IMR-90 (cell line): ENCODE measurements around the gene GSTM3. TPM values are rescaled to one million over a fixed set of nuclear protein-coding genes. Genes with fewer than 3 reads are reported as not detected.

Source experiments
- ATAC-seq: fragments of 200-7000 bp; cut with Tn5 transposase; 2 replicates; pipeline ENCODE4 v1.9.1; 2020; ENCODE audit warnings: low read depth, mild to moderate bottlenecking, moderate library complexity
- BruUV-seq: library from RNA; stranded (reverse); fragments of 400-500 nt; replicated peaks from 2 replicates; lab custom pipeline; 2021; lab: Mats Ljungman, UMichigan
- CTCF ChIA-PET: fragments of 300-600 bp; formaldehyde crosslinking; extraction: SDS; loops from one replicate; lab custom pipeline; 2021; ENCODE audit warnings: antibody characterized with exemption; lab: Yijun Ruan, JAX
- POLR2A ChIA-PET: fragments of 300-600 bp; sonication (Branson Sonifier 250); formaldehyde crosslinking; loops from one replicate; lab custom pipeline; 2022; ENCODE audit warnings: antibody characterized with exemption; ENCODE audit not compliant: unreplicated experiment; lab: Charles Lee
- DNase-seq: peaks from one replicate; pipeline ENCODE4 v3.0.0; 2013
- H2AFZ ChIP-seq: replicated peaks from 2 replicates; pipeline ENCODE3; 2013; ENCODE audit warnings: low read length, mild to moderate bottlenecking; ENCODE audit not compliant: poor library complexity
- H2AK5ac ChIP-seq: 2 replicates; pipeline ENCODE4 v1.6.1; 2013; ENCODE audit warnings: low read depth, low read length, inconsistent platforms
- H2AK9ac ChIP-seq: replicated peaks from 2 replicates; pipeline ENCODE3; 2013; ENCODE audit warnings: mild to moderate bottlenecking, low read depth, low read length, moderate library complexity; ENCODE audit not compliant: poor library complexity
- H2BK120ac ChIP-seq: 2 replicates; pipeline ENCODE4 v1.6.1; 2013; ENCODE audit warnings: low read depth, low read length, inconsistent platforms
- H2BK15ac ChIP-seq: 3 replicates; pipeline ENCODE4 v1.6.1; 2013; ENCODE audit warnings: low read depth, low read length, inconsistent platforms
- H2BK20ac ChIP-seq: 2 replicates; pipeline ENCODE4 v1.6.1; 2013; ENCODE audit warnings: low read depth, mild to moderate bottlenecking, inconsistent platforms, low read length, moderate library complexity
- H2BK5ac ChIP-seq: 2 replicates; pipeline ENCODE4 v1.6.1; 2013; ENCODE audit warnings: mild to moderate bottlenecking, low read depth, low read length, inconsistent platforms; ENCODE audit not compliant: poor library complexity, severe bottlenecking
- H3K14ac ChIP-seq: replicated peaks from 2 replicates; pipeline ENCODE4 v1.6.1; 2013; ENCODE audit warnings: low read depth, low read length, inconsistent platforms
- H3K18ac ChIP-seq: 2 replicates; pipeline ENCODE4 v1.6.1; 2013; ENCODE audit warnings: low read depth, low read length, control low read depth
- H3K23ac ChIP-seq: 2 replicates; pipeline ENCODE4 v1.6.1; 2013; ENCODE audit warnings: low read depth, low read length, inconsistent platforms
- H3K27ac ChIP-seq: 2 replicates; pipeline ENCODE4 v1.5.1; 2013; ENCODE audit warnings: mild to moderate bottlenecking, control low read depth, low read length; ENCODE audit not compliant: insufficient read depth
- H3K27me3 ChIP-seq: 2 replicates; pipeline ENCODE4 v1.6.1; 2013; ENCODE audit warnings: low read length; ENCODE audit not compliant: control insufficient read depth, insufficient read depth
- H3K36me3 ChIP-seq: 2 replicates; pipeline ENCODE4 v1.6.1; 2013; ENCODE audit warnings: low read length, mixed read lengths; ENCODE audit not compliant: control insufficient read depth, insufficient read depth
- H3K4ac ChIP-seq: 2 replicates; pipeline ENCODE4 v1.6.1; 2013; ENCODE audit warnings: low read depth, low read length, inconsistent platforms
- H3K4me1 ChIP-seq: 2 replicates; pipeline ENCODE4 v1.6.1; 2013; ENCODE audit warnings: low read length, mixed read lengths; ENCODE audit not compliant: control insufficient read depth, insufficient read depth
- H3K4me2 ChIP-seq: 2 replicates; pipeline ENCODE4 v1.6.1; 2013; ENCODE audit warnings: low read depth, mild to moderate bottlenecking, control low read depth, low read length, moderate library complexity
- H3K4me3 ChIP-seq: 2 replicates; pipeline ENCODE4 v1.5.1; 2013; ENCODE audit warnings: low read depth, mild to moderate bottlenecking, control low read depth, low read length, moderate library complexity; ENCODE audit not compliant: insufficient read depth
- H3K56ac ChIP-seq: 2 replicates; pipeline ENCODE4 v1.6.1; 2013; ENCODE audit warnings: low read length, inconsistent platforms; ENCODE audit not compliant: insufficient read depth; ENCODE audit errors: extremely low read depth
- H3K79me1 ChIP-seq, 2 experiments: 2 replicates each; pipeline ENCODE4 v1.6.1; 2013; ENCODE audit warnings: low read length in 2 of 2, inconsistent platforms in 1 of 2, low read depth in 1 of 2
- H3K9ac ChIP-seq: 2 replicates; pipeline ENCODE4 v1.6.1; 2013; ENCODE audit warnings: low read depth, low read length, control low read depth
- H3K9me1 ChIP-seq: 2 replicates; pipeline ENCODE4 v1.6.1; 2013; ENCODE audit warnings: low read length, inconsistent platforms; ENCODE audit not compliant: insufficient read depth
- H3K9me3 ChIP-seq: 2 replicates; pipeline ENCODE4 v1.6.1; 2013; ENCODE audit warnings: low read length; ENCODE audit not compliant: control insufficient read depth, insufficient read depth
- H4K20me1 ChIP-seq: 2 replicates; pipeline ENCODE4 v1.6.1; 2013; ENCODE audit warnings: low read length, inconsistent platforms; ENCODE audit not compliant: insufficient read depth
- H4K5ac ChIP-seq: 2 replicates; pipeline ENCODE4 v1.6.1; 2013; ENCODE audit warnings: mild to moderate bottlenecking, low read depth, low read length, control low read depth
- H4K8ac ChIP-seq, 2 experiments: 2 replicates each; pipeline ENCODE4 v1.6.1; 2013; ENCODE audit warnings: low read depth in 2 of 2, low read length in 2 of 2, control low read depth in 1 of 2, inconsistent platforms in 1 of 2
- H4K91ac ChIP-seq: 2 replicates; pipeline ENCODE4 v1.6.1; 2013; ENCODE audit warnings: low read depth, low read length, inconsistent platforms; ENCODE audit not compliant: insufficient read depth
- CEBPB ChIP-seq: IDR thresholded peaks from 2 replicates; pipeline ENCODE4 v1.6.1; 2012; ENCODE audit warnings: low read depth, low read length, improper control_type of control experiment
- CHD1 ChIP-seq: IDR thresholded peaks from 2 replicates; pipeline ENCODE4 v1.6.1; 2012; ENCODE audit warnings: low read depth, low read length, improper control_type of control experiment
- CTCF ChIP-seq: conservative IDR thresholded peaks from 2 replicates; pipeline ENCODE4 v1.5.1; 2012; ENCODE audit warnings: mild to moderate bottlenecking, low read depth, low read length, improper control_type of control experiment
- ELK1 ChIP-seq: fragments of 150-350 bp; IDR thresholded peaks from 2 replicates; pipeline ENCODE4 v1.6.1; 2016; ENCODE audit warnings: low read depth, mild to moderate bottlenecking, low read length, moderate library complexity, borderline replicate concordance
- MAFK ChIP-seq: IDR thresholded peaks from 2 replicates; pipeline ENCODE4 v1.6.1; 2012; ENCODE audit warnings: low read depth, low read length, improper control_type of control experiment
- MAZ ChIP-seq: IDR thresholded peaks from 2 replicates; pipeline ENCODE4 v1.6.1; 2012; ENCODE audit warnings: low read depth, mild to moderate bottlenecking, low read length, improper control_type of control experiment, moderate library complexity, borderline replicate concordance
- MXI1 ChIP-seq: IDR thresholded peaks from 2 replicates; pipeline ENCODE4 v1.6.1; 2012; ENCODE audit warnings: low read depth, mild to moderate bottlenecking, low read length, moderate library complexity, borderline replicate concordance
- NFE2L2 ChIP-seq: fragments of 150-350 bp; IDR thresholded peaks from 2 replicates; pipeline ENCODE4 v1.6.1; 2016; ENCODE audit warnings: low read depth, mild to moderate bottlenecking, low read length
- POLR2A ChIP-seq: IDR thresholded peaks from 2 replicates; pipeline ENCODE4 v1.6.1; 2012; ENCODE audit warnings: mild to moderate bottlenecking, low read depth, low read length
- RAD21 ChIP-seq: IDR thresholded peaks from 2 replicates; pipeline ENCODE4 v1.6.1; 2012; ENCODE audit warnings: low read length, improper control_type of control experiment
- RCOR1 ChIP-seq: IDR thresholded peaks from 2 replicates; pipeline ENCODE4 v1.6.1; 2012; ENCODE audit warnings: mild to moderate bottlenecking, low read length, improper control_type of control experiment; ENCODE audit not compliant: insufficient replicate concordance
- RFX5 ChIP-seq: IDR thresholded peaks from 2 replicates; pipeline ENCODE4 v1.8.0; 2012; ENCODE audit warnings: low read depth, mild to moderate bottlenecking, low read length, moderate library complexity
- USF2 ChIP-seq: fragments of 150-350 bp; IDR thresholded peaks from 2 replicates; pipeline ENCODE4 v1.6.1; 2017; ENCODE audit warnings: mild to moderate bottlenecking, antibody characterized with exemption, low read length, low read depth
- WGBS, 2 experiments: methylation state at CpG; one replicate each; pipeline versions ENCODE4 v1.1.5 to v1.1.7; 2013; ENCODE audit warnings: missing lambda C conversion rate in 2 of 2; ENCODE audit not compliant: insufficient read length in 1 of 2; ENCODE audit errors: extremely low coverage in 2 of 2; 5-methylcytosine and 5-hydroxymethylcytosine counted together
- dilution Hi-C: fragments of 300-500 bp; cut with HindIII; formaldehyde crosslinking; loops from one replicate; pipeline ENCODE4 v1.14.3; 2018; ENCODE audit warnings: low sequenced_read_pairs; ENCODE audit not compliant: unreplicated experiment
- in situ Hi-C: fragments of 300-500 bp; cut with MboI; formaldehyde crosslinking; loops from 3 replicates; pipeline ENCODE4 v1.14.3; 2019; ENCODE audit warnings: low sequenced_read_pairs, inconsistent platforms, mixed read lengths
- intact Hi-C: fragments of 100-400 bp; cut with micrococcal nuclease; formaldehyde crosslinking; loops from 2 replicates; pipeline ENCODE4 v1.10.0; 2022
- polyA plus RNA-seq, 3 experiments: library from polyadenylated mRNA; depleted of rRNA; stranded (reverse); fragments of >200 nt; gene quantifications; 2 replicates each; pipeline ENCODE4 v1.2.3, GENCODE V29; 2012; ENCODE audit warnings: low replicate concordance in 1 of 3
- total RNA-seq: library from RNA; depleted of rRNA; stranded (reverse); fragments of >200 nt; gene quantifications from 2 replicates; pipeline ENCODE4 v1.2.3, GENCODE V29; 2012

Gene GSTM3
- total and polyA plus RNA-seq, 2 of the 4 experiments (the other 2 are of a cell fraction), result 102 to 131 TPM

- TF ChIP-seq CTCF, result no peak
Measured at GRCh38 chr1:109777436-109777835, 36.6 kb upstream of the GSTM3 start (continued).

GRCh38 chr1:109776911-109777310 is 36.1 kb upstream of the GSTM3 start:
- DNase-seq (peak; percentile 78), ATAC-seq (peak; percentile 85)
- ChIA-PET POLR2A (interaction anchor here (0.5 kb wide), 1 partner anchor 252 kb away, joined by 9 read pairs; no protein-coding TSS in a partner anchor), CTCF (interaction anchor here (0.7 to 3.1 kb wide), 13 partner anchors 13 to 329 kb away, joined by 3 to 69 read pairs (median 4); partner anchors contain the start of gene AHCYL1)
- Histone ChIP-seq H3K23ac (no peak overlapping the region; the same call in 1 of the 2 replicates), H3K27ac (no peak overlapping the region; the same call in 1 of the 2 replicates), H3K36me3 (no peaks in the 10 kb centered on the region), H2AFZ (peak overlapping the region; percentile 6), H4K8ac (peak overlapping the region in 1 of 2 experiments; percentile 41; a peak in 1 of 4 replicates), H4K5ac (no peak overlapping the region; the same call in 1 of the 2 replicates), H3K56ac (no peak overlapping the region), H2BK20ac (peak overlapping the region; percentile 84), H4K20me1 (no peaks in the 10 kb centered on the region), H2BK120ac (peak overlapping the region; percentile 85), H3K9me3 (no peaks in the 10 kb centered on the region), H3K9ac (no peak overlapping the region), H3K79me1 (no peaks in the 10 kb centered on the region), H3K4me1 (peaks cover 17% of the 10 kb centered on the region), H3K14ac (peak overlapping the region; percentile 34; the same call in 1 of the 2 replicates), H3K4ac (peak overlapping the region; percentile 81), H2BK15ac (peak overlapping the region; percentile 2; the same call in 1 of the 3 replicates), H2AK9ac (peak overlapping the region; percentile 84), H3K4me3 (no peak overlapping the region), H3K18ac (no peak overlapping the region; the same call in 1 of the 2 replicates), H4K91ac (peak overlapping the region; percentile 34), H3K9me1 (peaks cover 7% of the 10 kb centered on the region), H2BK5ac (no peak overlapping the region), H2AK5ac (peak overlapping the region; percentile 79; the same call in 1 of the 2 replicates), H3K27me3 (no peaks in the 10 kb centered on the region), H3K4me2 (no peak overlapping the region)
- WGBS, 2 experiments, result 8% methylated on average over 2 of the region's 4 CpGs; no CpG with 5 or more reads in 1 of the 2 experiments
- BruUV-seq, result no TSS peak
- in situ Hi-C loops (loop anchor here (5.0 to 25.0 kb wide), 2 partner anchors 135 to 210 kb away; partner anchors contain the start of gene CSF1), intact Hi-C loops (loop anchor here (1.0 to 5.0 kb wide), 4 partner anchors 133 to 330 kb away; partner anchors contain the start of genes AHCYL1 and CSF1), dilution Hi-C loops (no loop called here)
- peak; percentile 29 for TF ChIP-seq RCOR1
- no peak for TF ChIP-seq MXI1
- TF ChIP-seq MAFK, result no peak
- TF ChIP-seq CHD1, result peak; percentile 82; the same call in 1 of the 2 replicates
- no peak for TF ChIP-seq ELK1
- TF ChIP-seq POLR2A, result peak; percentile 71
- TF ChIP-seq USF2, result no peak; the same call in 1 of the 2 replicates
- peak; percentile 100 for TF ChIP-seq RAD21
- no peak for TF ChIP-seq RFX5
- no peak for TF ChIP-seq CEBPB
- TF ChIP-seq NFE2L2, result no peak
- TF ChIP-seq MAZ, result peak; percentile 79
